ENCODE results near the gene SLC40A1.

- no peak for TF ChIP-seq POLR2AphosphoS5 (IDR thresholded peaks at IDR 0.05)
- TF ChIP-seq, protein P1, sequence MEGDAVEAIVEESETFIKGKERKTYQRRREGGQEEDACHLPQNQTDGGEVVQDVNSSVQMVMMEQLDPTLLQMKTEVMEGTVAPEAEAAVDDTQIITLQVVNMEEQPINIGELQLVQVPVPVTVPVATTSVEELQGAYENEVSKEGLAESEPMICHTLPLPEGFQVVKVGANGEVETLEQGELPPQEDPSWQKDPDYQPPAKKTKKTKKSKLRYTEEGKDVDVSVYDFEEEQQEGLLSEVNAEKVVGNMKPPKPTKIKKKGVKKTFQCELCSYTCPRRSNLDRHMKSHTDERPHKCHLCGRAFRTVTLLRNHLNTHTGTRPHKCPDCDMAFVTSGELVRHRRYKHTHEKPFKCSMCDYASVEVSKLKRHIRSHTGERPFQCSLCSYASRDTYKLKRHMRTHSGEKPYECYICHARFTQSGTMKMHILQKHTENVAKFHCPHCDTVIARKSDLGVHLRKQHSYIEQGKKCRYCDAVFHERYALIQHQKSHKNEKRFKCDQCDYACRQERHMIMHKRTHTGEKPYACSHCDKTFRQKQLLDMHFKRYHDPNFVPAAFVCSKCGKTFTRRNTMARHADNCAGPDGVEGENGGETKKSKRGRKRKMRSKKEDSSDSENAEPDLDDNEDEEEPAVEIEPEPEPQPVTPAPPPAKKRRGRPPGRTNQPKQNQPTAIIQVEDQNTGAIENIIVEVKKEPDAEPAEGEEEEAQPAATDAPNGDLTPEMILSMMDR (IDR thresholded peaks at IDR 0.05; ENCODE audit: poor library complexity, severe bottlenecking), result no peak
- TF ChIP-seq, protein P2, sequence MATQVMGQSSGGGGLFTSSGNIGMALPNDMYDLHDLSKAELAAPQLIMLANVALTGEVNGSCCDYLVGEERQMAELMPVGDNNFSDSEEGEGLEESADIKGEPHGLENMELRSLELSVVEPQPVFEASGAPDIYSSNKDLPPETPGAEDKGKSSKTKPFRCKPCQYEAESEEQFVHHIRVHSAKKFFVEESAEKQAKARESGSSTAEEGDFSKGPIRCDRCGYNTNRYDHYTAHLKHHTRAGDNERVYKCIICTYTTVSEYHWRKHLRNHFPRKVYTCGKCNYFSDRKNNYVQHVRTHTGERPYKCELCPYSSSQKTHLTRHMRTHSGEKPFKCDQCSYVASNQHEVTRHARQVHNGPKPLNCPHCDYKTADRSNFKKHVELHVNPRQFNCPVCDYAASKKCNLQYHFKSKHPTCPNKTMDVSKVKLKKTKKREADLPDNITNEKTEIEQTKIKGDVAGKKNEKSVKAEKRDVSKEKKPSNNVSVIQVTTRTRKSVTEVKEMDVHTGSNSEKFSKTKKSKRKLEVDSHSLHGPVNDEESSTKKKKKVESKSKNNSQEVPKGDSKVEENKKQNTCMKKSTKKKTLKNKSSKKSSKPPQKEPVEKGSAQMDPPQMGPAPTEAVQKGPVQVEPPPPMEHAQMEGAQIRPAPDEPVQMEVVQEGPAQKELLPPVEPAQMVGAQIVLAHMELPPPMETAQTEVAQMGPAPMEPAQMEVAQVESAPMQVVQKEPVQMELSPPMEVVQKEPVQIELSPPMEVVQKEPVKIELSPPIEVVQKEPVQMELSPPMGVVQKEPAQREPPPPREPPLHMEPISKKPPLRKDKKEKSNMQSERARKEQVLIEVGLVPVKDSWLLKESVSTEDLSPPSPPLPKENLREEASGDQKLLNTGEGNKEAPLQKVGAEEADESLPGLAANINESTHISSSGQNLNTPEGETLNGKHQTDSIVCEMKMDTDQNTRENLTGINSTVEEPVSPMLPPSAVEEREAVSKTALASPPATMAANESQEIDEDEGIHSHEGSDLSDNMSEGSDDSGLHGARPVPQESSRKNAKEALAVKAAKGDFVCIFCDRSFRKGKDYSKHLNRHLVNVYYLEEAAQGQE (IDR thresholded peaks at IDR 0.05; ENCODE audit: borderline replicate concordance), result no peak
Observed at GRCh38 chr2:189608170-189608569, 27.6 kb upstream of the SLC40A1 start.

All from neural cell (in vitro differentiated cells).